NCI-H345 treated with DMSO at 0.1 percent for 48 hours (cell line): Measurements from ENCODE around the gene CALCB.

Experiments used
- DNase-seq: peaks from one replicate; lab custom pipeline; 2025; ENCODE audit not compliant: unreplicated experiment; lab: John Stamatoyannopoulos, UW

CALCB gene

DNA sequence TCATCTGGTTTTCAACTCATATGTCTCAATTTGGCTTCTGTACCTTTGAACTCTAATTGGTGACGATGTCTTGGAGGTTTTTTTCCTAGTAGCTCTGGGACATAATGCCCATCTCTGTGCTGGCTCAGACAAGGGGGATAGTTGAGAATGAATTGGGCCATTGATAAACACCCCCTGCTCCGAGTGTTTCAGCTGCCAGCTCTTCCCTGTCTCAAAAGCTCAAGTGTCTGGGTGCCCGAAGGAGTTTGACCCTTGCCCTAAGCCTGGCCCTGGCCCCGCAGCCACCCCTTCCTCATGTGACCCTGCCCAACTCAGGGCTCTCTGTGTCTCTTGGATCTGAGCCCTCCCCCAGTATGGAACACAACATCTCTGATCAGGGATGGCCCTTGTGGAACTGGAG is 44.4 kb downstream of the CALCB start:
- DNase-seq, result no peak

DNA sequence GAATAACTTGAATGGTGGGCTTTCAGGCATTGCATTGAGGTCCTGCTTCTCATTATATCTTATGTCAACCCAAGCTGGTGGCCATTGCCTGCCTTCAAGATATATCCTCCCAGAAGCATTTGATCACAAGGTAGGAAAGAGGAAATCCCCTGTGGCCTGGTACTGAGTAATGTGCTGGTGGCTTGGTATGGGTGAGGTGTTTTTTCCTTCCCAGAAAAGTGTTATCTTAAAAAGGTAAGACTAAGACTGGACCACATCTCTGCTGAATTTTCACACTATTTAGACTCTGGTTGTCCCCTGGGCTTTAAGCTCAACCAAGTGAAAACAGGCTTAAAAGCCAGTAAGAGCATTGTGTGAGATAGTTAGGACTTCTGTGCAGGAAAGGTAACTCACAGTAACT is 45.0 kb downstream of the CALCB start:
- DNase-seq, result no peak

DNA sequence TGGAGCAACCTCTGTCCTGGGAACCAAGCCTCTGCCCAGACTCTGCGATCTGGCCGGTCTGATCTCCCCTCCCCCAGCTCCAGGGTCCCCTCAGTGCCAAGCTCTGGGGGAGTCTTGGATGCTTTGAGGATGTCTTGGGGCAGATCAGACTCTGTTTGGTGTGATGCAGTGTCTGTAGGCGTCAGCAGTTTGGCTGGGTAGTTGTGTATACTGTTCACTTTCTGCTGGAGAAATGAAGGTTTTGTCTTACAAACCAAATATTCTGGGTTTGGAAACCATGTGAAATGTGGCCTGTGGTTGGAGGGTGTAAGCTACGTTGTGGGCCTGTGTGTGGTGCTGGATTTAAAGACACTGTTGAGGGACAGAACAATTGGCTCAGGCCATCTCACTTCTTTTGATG is 46.0 kb downstream of the CALCB start:
- DNase-seq, result no peak

DNA sequence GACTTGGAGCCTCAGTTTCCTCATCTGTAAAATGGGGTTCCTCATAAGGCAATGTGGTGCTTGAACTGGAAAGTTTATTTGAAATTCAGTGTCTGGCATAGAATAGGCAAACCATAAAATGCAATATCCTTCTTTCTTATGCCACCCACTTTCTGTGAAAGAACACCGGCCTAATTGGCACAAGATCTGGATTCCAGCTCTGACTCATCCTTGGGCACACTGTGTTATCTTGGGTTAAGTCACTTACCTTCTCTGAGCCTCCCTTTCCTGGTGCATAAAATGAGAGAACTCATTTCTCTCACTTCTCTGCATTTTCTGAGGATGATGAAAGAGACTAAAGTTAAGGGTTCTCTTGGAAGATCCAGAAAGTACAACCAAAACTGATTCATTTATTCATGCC is 46.4 kb downstream of the CALCB start:
- DNase-seq, result no peak

DNA sequence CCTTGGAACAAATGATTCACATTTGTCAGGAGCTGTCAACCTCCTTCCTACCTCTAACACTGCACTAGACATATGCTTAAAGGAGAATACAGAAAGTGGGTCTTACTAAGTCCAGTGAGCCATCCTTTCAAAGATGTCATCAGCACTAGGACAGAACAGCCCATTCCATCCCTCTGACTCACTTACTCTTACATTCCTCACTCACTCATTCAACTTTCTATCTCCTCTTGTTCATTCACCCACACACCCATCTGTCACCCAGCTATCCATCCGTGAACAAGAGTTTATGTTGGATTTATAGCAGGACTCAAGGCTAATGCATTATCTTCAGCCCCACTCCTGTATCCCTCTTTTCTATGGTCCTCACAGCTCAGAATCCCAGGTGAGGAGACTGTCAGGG is 50.5 kb downstream of the CALCB start:
- no peak for DNase-seq

DNA sequence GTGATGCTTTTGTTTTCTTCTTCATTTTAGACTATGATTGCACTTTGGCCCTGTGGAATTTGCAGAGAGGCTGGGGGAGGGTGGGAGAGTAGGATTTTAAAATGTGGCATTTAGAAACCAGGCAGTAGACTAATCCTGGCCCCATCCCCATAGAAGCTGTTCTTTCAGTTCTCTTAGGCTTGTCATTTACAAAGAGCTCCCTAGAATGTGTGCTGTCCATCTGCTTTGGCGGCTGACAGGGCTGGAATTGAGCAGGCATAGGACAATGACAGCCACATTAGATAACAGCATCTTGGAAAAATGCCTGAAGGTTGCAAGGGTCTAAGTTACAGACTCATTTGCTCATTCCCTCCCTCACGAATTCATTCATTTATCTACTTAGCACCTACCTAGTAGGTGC is 51.1 kb downstream of the CALCB start:
- no peak for DNase-seq

DNA sequence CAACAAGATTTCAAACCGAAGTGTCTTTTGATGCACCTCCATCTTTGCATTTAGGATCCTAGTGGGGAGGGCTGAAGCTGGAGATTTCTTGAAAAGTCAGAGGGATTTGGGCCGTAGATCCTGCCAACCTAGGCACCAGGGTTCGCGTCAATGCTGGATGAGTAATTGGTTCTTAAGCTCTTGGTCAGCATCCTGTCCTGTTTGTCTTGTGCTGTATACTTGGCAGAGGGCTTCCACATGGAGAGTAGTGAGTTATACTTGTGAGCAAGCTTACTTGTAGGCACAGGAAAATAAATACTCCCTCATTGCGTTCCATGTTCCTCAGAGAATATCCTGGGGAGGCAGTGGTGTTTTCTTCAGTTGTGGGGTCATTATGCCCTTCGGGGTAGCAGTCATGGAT is 53.9 kb downstream of the CALCB start:
- DNase-seq, result no peak
